ENCODE results near the gene DLG2. TPM values are rescaled to one million over a fixed set of nuclear protein-coding genes. Genes with fewer than 3 reads are reported as not detected.

The DLG2 gene
- total and polyA plus RNA-seq, 2 donors (not counting 3 experiments of a cell fraction or from before 2014, with no cell fraction given): 0.15 to 1.1 TPM

DNA sequence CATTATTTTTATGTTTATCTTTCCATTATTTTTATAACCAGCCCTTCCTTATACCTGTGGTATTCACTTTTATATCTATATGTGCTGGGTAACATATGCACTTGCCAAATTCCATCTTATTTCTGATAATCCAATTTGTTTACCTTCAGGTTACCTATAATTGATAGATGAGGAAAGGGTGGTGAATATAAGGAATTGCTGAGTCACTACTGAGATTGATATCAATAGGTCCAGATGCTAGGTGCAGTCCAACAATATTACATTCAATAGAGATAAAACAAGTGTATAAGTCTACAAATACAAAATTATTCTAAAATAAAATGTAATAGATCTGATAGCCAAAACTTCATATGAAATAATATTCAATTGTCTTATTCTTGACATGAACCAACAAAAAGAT, 1582.0 kb downstream of the DLG2 start:
- no peaks in the 10 kb centered on the region for H3K9me1 ChIP-seq (replicated peaks; ENCODE audit: control insufficient read depth, extremely low read depth, insufficient read depth, low read length)
- no peak overlapping the region for H3K4me3 ChIP-seq (replicated peaks in 1 of 3; ENCODE audit: insufficient read depth in 1 of 3, low read depth in 1 of 3, low read length in 3 of 3)
- intact Hi-C loops (cut with micrococcal nuclease): no loop called here
- no peak overlapping the region for H2AFZ ChIP-seq (ENCODE audit: low read depth, low read length)
- H3K4me2 ChIP-seq (ENCODE audit: insufficient read depth, low read length): no peak overlapping the region
- no peaks in the 10 kb centered on the region for H3K27me3 ChIP-seq (ENCODE audit: control insufficient read depth in 2 of 2, insufficient read depth in 2 of 2, low read length in 2 of 2)
- dilution Hi-C loops (cut with MboI; ENCODE audit: extremely low pct_ligation_motif_present, low sequenced_read_pairs): no loop called here
- ChIA-PET POLR2A (no interaction called here), CTCF (no interaction called here)
- no peaks in the 10 kb centered on the region for H3K9me3 ChIP-seq (replicated peaks; ENCODE audit: control insufficient read depth, insufficient read depth, low read length)
- no peaks in the 10 kb centered on the region for H3K4me1 ChIP-seq (ENCODE audit: control insufficient read depth, extremely low read depth, insufficient read depth, low read length)
- H3K9ac ChIP-seq (replicated peaks; ENCODE audit: extremely low read depth, insufficient read depth, low read length): no peak overlapping the region
- no peaks in the 10 kb centered on the region for H4K20me1 ChIP-seq (replicated peaks; ENCODE audit: control insufficient read depth, extremely low read depth, insufficient read depth, low read length)
- no peaks in the 10 kb centered on the region for H3K79me2 ChIP-seq (ENCODE audit: control insufficient read depth, insufficient read depth, low read length)
- FAIRE-seq (no peak), DNase-seq (ENCODE audit: low read depth, low spot score) (no peak)
- no TSS peak for BruUV-seq (replicated peaks)
- H3K36me3 ChIP-seq (ENCODE audit: control insufficient read depth in 2 of 2, extremely low read depth in 1 of 2, insufficient read depth in 2 of 2, low read length in 2 of 2): no peaks in the 10 kb centered on the region
- no peak for TF ChIP-seq GATA2 (IDR thresholded peaks at IDR 0.05; ENCODE audit: insufficient read depth, insufficient read length, low read depth, low read length)
- H3K27ac ChIP-seq (ENCODE audit: insufficient read depth, low read depth, low read length): no peak overlapping the region

DNA sequence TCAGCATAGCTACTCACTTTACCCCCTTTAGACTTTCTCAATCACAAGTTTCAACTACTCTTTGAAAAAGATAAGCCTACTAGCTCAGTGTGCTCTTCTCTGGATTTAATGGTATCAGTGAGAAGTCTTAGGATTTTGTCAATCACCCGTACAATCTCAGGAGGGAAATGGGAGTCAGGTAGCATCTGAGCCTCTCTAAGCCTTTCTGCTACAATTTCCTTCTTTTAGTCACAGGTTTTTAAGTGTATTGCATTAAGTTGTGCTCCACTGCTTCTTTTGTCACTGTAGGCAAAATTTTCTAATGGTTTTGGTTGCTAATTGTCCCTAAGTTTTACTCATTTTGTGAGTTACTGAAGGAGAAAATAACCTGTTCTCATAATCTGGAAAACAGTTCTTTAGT, 1582.4 kb downstream of the DLG2 start:
- Histone ChIP-seq H3K79me2 (ENCODE audit: control insufficient read depth, insufficient read depth, low read length) (no peaks in the 10 kb centered on the region), H3K4me3 (replicated peaks in 1 of 3; ENCODE audit: insufficient read depth in 1 of 3, low read depth in 1 of 3, low read length in 3 of 3) (no peak overlapping the region), H4K20me1 (replicated peaks; ENCODE audit: control insufficient read depth, extremely low read depth, insufficient read depth, low read length) (no peaks in the 10 kb centered on the region), H3K9ac (replicated peaks; ENCODE audit: extremely low read depth, insufficient read depth, low read length) (no peak overlapping the region), H3K4me1 (ENCODE audit: control insufficient read depth, extremely low read depth, insufficient read depth, low read length) (no peaks in the 10 kb centered on the region), H3K4me2 (ENCODE audit: insufficient read depth, low read length) (no peak overlapping the region), H3K9me1 (replicated peaks; ENCODE audit: control insufficient read depth, extremely low read depth, insufficient read depth, low read length) (no peaks in the 10 kb centered on the region), H3K27me3 (ENCODE audit: control insufficient read depth in 2 of 2, insufficient read depth in 2 of 2, low read length in 2 of 2) (no peaks in the 10 kb centered on the region), H2AFZ (ENCODE audit: low read depth, low read length) (no peak overlapping the region), H3K9me3 (replicated peaks; ENCODE audit: control insufficient read depth, insufficient read depth, low read length) (no peaks in the 10 kb centered on the region), H3K27ac (ENCODE audit: insufficient read depth, low read depth, low read length) (no peak overlapping the region), H3K36me3 (ENCODE audit: control insufficient read depth in 2 of 2, extremely low read depth in 1 of 2, insufficient read depth in 2 of 2, low read length in 2 of 2) (no peaks in the 10 kb centered on the region)
- no TSS peak for BruUV-seq (replicated peaks)
- intact Hi-C loops (cut with micrococcal nuclease): no loop called here
- TF ChIP-seq, protein P1, sequence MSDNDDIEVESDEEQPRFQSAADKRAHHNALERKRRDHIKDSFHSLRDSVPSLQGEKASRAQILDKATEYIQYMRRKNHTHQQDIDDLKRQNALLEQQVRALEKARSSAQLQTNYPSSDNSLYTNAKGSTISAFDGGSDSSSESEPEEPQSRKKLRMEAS (IDR thresholded peaks at IDR 0.05; ENCODE audit: insufficient read depth, insufficient read length): no peak
- no peak for TF ChIP-seq POLR2A (IDR thresholded peaks at IDR 0.05; ENCODE audit: low read depth, low read length)
- CTCF ChIA-PET: no interaction called here
- DNase-seq (ENCODE audit: low read depth, low spot score): no peak
- FAIRE-seq: no peak
- POLR2A ChIA-PET: no interaction called here
- dilution Hi-C loops (cut with MboI; ENCODE audit: extremely low pct_ligation_motif_present, low sequenced_read_pairs): no loop called here
